Gastroesophageal sphincter (tissue), 3 donors: ENCODE results near the gene GRAMD4.
"Not testable (repeated sequence)": the region's sequence is repeated elsewhere in the genome, so short reads cannot be mapped to it uniquely, and the experiment has no call there.

Source experiments
- CTCF ChIP-seq, 4 experiments: fragments of 200-600 bp in 2 of 4; fragments of 450-650 bp in 2 of 4; sonication (generic) in 1 of 4; IDR thresholded peaks; one replicate each; pipeline ENCODE4 v1.5.1; 2017 to 2019; ENCODE audit warnings: antibody characterized with exemption in 4 of 4, mild to moderate bottlenecking in 2 of 4, moderate library complexity in 2 of 4
- POLR2A ChIP-seq, 2 donors: fragments of 450-650 bp; IDR thresholded peaks; one replicate each; pipeline ENCODE4 v1.6.1; 2017; ENCODE audit warnings: antibody characterized with exemption in 2 of 2, mild to moderate bottlenecking in 2 of 2, moderate library complexity in 1 of 2

DNA sequence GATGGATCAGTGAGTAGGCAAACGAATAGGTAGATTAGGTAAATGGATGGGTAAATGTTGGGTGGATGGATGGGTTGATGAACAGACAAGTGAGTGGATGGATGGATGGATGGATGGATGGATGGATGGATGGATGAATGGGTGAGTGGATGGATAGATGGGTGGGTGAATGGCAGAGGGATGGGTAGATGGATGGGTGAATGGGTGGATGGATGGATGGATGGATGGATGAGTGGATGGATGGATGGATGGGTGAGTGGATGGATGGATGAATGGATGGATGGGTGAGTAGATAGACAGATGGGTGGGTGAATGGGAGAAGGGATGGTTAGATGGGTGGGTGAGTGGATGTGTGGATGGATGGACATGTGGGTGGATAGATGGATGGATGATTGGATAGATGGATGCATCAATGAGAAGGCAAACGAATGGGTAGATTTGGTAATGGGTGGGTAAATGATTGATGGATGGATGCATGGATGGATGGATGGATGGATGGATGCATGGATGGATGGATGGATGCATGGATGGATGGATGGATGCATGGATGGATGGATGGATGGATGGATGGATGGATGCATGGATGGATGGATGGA is 28.1 kb downstream of the GRAMD4 start:
- not testable (repeated sequence) for TF ChIP-seq CTCF, POLR2A (IDR thresholded peaks at IDR 0.05)
